Peyer's patch (tissue), 4 donors: Measurements from ENCODE around the gene PARVA. TPM values are rescaled to one million over a fixed set of nuclear protein-coding genes. Genes with fewer than 3 reads are reported as not detected.

Experiments used
- DNase-seq, 3 donors: peaks; one replicate each; pipeline ENCODE4 v3.0.0-alpha.2; 2017 to 2019
- H3K27ac ChIP-seq, 4 donors: fragments of 200-600 bp; sonication (generic); one replicate each; pipeline ENCODE4 v1.5.1; 2016 to 2019
- H3K27me3 ChIP-seq, 2 donors: fragments of 200-600 bp; sonication (generic); one replicate each; pipeline ENCODE4 v1.5.1; 2019
- H3K36me3 ChIP-seq, 3 donors: fragments of 200-600 bp; sonication (generic); one replicate each; pipeline ENCODE4 v1.5.1; 2016 to 2019
- H3K4me1 ChIP-seq, 4 donors: fragments of 200-600 bp; sonication (generic); one replicate each; pipeline ENCODE4 v1.5.1; 2016 to 2019
- H3K4me3 ChIP-seq, 4 donors: fragments of 200-600 bp; sonication (generic); 1 replicate in 3 of 4; 2 replicates in 1 of 4; pipeline ENCODE4 v1.5.1; 2016 to 2019; ENCODE audit warnings: mild to moderate bottlenecking in 1 of 4
- H3K9me3 ChIP-seq, 4 donors: fragments of 200-600 bp; sonication (generic); one replicate each; pipeline ENCODE4 v1.5.1; 2016 to 2019; ENCODE audit warnings: mild to moderate bottlenecking in 1 of 4
- POLR2A ChIP-seq, 2 donors: fragments of 450-650 bp; IDR thresholded peaks; one replicate each; pipeline ENCODE4 v1.5.1; 2017; ENCODE audit warnings: antibody characterized with exemption in 2 of 2, mild to moderate bottlenecking in 2 of 2, moderate library complexity in 2 of 2
- total RNA-seq, 4 donors: library from RNA; depleted of rRNA; stranded (reverse); fragments of >200 nt; gene quantifications; one replicate each; pipeline ENCODE4 v1.1.0, GENCODE V29; 2016
- TF ChIP-seq, protein P1 (sequence below), 6 experiments: fragments of 450-650 bp in 4 of 6; fragments of 200-600 bp in 2 of 6; sonication (generic) in 1 of 6; IDR thresholded peaks; one replicate each; pipeline ENCODE4 v1.5.1; 2017 to 2019; ENCODE audit warnings: antibody characterized with exemption in 6 of 6, mild to moderate bottlenecking in 3 of 6, moderate library complexity in 1 of 6

Gene PARVA
- total RNA-seq, 4 donors from 2014 or later = 13.7 to 35.5 (median 26.2) TPM

DNA sequence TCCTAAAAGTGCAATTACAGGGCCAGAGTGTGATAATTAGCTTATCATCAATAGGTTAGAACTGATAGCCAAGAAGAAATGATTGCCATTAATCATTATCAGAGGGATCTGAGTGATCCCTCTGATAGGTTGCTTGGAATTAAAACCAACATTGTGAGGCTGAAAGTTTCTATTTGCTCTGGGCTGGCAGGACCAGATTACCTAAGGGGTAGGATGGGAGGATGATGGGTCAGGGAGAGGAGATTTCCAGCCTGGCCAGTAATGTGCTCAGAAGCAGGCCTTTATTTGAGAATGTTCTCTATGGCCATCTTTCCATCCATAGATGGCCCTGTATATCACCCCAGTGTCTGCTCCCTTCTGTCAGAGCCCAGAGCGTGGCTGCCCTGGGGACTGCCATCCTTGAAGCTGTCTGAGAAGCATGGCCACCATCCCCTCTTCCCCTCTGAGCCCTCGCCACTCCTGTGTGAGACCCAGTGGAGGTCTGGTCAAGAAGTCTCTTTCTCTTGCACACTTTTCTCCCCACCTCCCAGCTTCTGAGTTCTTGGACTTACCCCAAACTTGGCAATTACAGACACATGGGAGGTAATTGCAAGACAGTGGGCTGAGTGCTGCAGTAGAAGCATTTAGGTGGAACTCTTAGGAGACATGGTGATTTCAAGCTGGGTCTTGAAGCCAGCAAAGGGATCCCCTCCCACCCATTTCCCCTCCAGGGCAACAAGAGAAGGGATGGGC lies 11.7 kb downstream of the PARVA start:
- peak overlapping the region in 2 of 4 donors; percentile 27 to 75 for H3K27ac ChIP-seq
- H3K4me3 ChIP-seq = no peak overlapping the region
- no peak for DNase-seq
- no peaks in the 10 kb centered on the region for H3K9me3 ChIP-seq
- peaks cover 0 to 16% (median 0%) of the 10 kb centered on the region in 4 donors for H3K4me1 ChIP-seq
- no peaks in the 10 kb centered on the region for H3K36me3 ChIP-seq
- no peaks in the 10 kb centered on the region for H3K27me3 ChIP-seq
- no peak for TF ChIP-seq POLR2A (IDR thresholded peaks at IDR 0.05)
- TF ChIP-seq, protein P1, sequence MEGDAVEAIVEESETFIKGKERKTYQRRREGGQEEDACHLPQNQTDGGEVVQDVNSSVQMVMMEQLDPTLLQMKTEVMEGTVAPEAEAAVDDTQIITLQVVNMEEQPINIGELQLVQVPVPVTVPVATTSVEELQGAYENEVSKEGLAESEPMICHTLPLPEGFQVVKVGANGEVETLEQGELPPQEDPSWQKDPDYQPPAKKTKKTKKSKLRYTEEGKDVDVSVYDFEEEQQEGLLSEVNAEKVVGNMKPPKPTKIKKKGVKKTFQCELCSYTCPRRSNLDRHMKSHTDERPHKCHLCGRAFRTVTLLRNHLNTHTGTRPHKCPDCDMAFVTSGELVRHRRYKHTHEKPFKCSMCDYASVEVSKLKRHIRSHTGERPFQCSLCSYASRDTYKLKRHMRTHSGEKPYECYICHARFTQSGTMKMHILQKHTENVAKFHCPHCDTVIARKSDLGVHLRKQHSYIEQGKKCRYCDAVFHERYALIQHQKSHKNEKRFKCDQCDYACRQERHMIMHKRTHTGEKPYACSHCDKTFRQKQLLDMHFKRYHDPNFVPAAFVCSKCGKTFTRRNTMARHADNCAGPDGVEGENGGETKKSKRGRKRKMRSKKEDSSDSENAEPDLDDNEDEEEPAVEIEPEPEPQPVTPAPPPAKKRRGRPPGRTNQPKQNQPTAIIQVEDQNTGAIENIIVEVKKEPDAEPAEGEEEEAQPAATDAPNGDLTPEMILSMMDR (IDR thresholded peaks at IDR 0.05) = no peak

DNA sequence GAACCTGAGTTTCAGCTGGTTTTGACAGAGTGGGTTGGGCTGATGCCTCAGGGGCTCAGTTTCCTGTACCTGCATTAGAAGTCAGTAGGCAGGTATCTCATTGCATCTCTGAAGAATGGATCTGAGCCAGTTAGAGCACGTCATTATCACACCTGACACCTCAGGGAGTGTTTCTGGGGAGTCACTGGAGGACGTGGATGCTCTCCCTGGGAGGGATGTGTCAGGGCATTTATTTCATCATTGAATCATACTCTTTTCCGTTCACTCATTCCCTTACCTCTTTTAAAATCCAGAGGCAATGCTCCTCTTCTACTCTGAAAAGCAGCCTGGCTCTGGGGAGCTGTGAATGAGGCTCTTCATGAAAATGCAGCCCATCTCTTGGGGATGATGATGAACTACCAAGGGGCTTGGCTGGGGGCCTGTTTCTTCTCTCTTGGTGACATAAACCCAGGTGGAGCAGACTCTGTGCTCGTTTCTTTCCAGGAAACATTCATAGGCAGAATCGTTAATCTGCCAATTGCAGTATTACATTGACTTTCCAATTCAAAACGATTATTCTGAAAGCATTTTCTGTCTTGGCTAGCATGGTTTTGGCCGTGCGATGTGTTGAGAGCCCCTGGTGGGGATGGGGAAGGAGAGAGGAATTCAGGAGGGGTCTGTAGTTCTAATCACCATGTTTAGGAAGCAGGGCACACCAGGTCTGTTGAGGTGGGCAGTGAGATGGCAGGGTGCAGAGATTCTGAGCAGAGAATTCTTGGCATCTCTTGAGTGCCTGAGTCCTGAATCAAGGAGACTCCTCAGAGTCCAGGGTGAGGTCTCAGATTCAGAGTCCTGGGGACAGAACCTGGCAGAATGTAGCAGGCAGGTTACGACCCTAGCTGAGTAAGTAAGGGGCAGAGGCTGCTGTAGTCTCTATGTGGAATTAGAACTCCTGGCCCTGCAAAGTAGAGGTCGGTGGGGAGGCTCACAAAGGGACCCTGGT lies 12.6 kb downstream of the PARVA start:
- Histone ChIP-seq H3K4me1 (peaks cover 0 to 16% (median 0%) of the 10 kb centered on the region in 4 donors), H3K4me3 (no peak overlapping the region), H3K27me3 (no peaks in the 10 kb centered on the region), H3K36me3 (no peaks in the 10 kb centered on the region), H3K9me3 (no peaks in the 10 kb centered on the region), H3K27ac (peak overlapping the region in 1 of 4 donors; percentile 75)
- TF ChIP-seq POLR2A (IDR thresholded peaks at IDR 0.05) = no peak
- TF ChIP-seq, protein P1 (IDR thresholded peaks at IDR 0.05) = no peak
- no peak for DNase-seq

DNA sequence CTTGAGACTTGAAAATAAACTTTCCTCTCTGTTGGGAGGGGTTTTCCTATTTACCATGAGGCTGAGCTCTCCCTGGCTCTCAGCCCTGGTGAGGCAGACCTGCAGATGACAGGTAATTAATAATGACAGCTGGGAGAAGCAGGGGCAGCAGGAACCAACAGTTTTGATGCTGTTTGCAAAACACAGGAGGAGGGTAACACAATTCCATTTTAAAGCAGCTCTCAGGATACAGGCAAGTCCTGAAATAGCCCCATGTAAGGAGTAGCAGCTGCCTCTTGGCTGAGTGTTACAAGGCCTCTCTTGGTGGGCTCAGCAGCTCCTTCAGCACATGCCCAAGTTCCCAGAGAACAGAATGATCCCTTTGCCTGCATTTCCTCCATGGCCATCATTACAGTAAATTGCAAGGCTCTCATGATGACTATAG lies 13.3 kb downstream of the PARVA start:
- peak overlapping the region in 1 of 4 donors; percentile 75 for H3K27ac ChIP-seq

DNA sequence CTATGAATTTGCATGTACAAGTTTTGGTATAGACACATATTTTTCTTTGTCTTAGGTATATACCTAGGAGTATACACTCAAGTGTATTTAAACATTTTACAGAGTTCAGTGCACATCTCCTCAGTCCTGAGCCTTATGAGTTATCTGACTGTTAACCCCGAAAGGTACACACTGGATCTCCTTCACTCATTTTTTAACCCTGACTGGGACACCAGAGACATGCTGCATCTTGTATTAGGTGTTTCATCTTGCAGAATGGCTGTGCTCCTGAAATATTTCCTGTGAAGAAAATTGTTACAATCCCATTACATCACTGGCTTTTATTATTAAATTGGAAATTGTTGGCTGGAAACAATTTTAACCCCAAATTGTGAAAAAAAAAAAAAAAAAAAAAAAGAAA lies 15.3 kb downstream of the PARVA start:
- Histone ChIP-seq H3K27me3 (no peaks in the 10 kb centered on the region), H3K36me3 (no peaks in the 10 kb centered on the region), H3K9me3 (no peaks in the 10 kb centered on the region), H3K4me3 (no peak overlapping the region), H3K4me1 (peaks cover 0 to 16% (median 0%) of the 10 kb centered on the region in 4 donors), H3K27ac (no peak overlapping the region)
- DNase-seq = no peak
- TF ChIP-seq POLR2A (IDR thresholded peaks at IDR 0.05) = no peak
- TF ChIP-seq, protein P1 (IDR thresholded peaks at IDR 0.05) = no peak

More for the DNA sequence above, 13.3 kb downstream of the PARVA start:
- TF ChIP-seq, protein P1 (IDR thresholded peaks at IDR 0.05) = no peak
- TF ChIP-seq POLR2A (IDR thresholded peaks at IDR 0.05) = no peak
- H3K36me3 ChIP-seq = no peaks in the 10 kb centered on the region
- H3K4me1 ChIP-seq = peaks cover 0 to 16% (median 0%) of the 10 kb centered on the region in 4 donors
- H3K27me3 ChIP-seq = no peaks in the 10 kb centered on the region
- DNase-seq = no peak
- no peaks in the 10 kb centered on the region for H3K9me3 ChIP-seq
- no peak overlapping the region for H3K4me3 ChIP-seq

DNA sequence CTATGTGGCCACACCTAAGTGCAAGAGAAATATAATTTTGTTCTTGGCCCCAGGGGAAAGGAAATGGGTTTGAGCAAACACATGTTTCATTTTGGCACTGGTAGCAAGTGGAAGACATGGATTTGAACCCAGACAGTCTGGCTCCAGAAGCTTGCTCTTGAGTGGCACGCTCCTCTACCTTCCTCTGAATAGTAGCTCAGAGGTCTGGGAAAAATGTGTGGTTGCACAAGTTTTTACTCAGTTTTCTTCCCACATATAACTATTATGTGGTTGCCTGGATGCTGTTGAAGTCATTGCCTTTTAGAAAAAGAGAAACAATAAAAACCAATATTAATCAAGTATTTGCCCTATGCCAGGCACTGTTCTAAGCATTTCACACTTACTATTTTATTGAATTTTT lies 16.3 kb downstream of the PARVA start:
- peaks cover 0 to 16% (median 0%) of the 10 kb centered on the region in 4 donors for H3K4me1 ChIP-seq
- no peaks in the 10 kb centered on the region for H3K27me3 ChIP-seq
- no peak for DNase-seq
- H3K36me3 ChIP-seq = no peaks in the 10 kb centered on the region
- peak overlapping the region in 1 of 4 donors; percentile 13 for H3K27ac ChIP-seq
- no peak overlapping the region for H3K4me3 ChIP-seq
- no peaks in the 10 kb centered on the region for H3K9me3 ChIP-seq
- TF ChIP-seq, protein P1 (IDR thresholded peaks at IDR 0.05) = no peak
- TF ChIP-seq POLR2A (IDR thresholded peaks at IDR 0.05) = no peak
